RWPE1 (cell line): ENCODE measurements around the gene BECN2.

Experiments used
- CTCF ChIA-PET: fragments of 350-600 bp; sonication (Branson Sonifier 250); formaldehyde crosslinking; extraction: SDS; loops from one replicate; lab custom pipeline; 2021; lab: Yijun Ruan, JAX
- POLR2A ChIA-PET: fragments of 400-600 bp; formaldehyde crosslinking; extraction: SDS; loops from one replicate; lab custom pipeline; 2020; ENCODE audit warnings: antibody characterized with exemption; ENCODE audit not compliant: low non-redundant PET; lab: Yijun Ruan, JAX
- DNase-seq: peaks from one replicate; pipeline ENCODE4 v3.0.0; 2012; ENCODE audit warnings: low spot score
- H3K27ac ChIP-seq: fragments of 450-650 bp; 2 replicates; pipeline ENCODE4 v1.5.1; 2017
- CTCF ChIP-seq: fragments of 450-650 bp; conservative IDR thresholded peaks from 2 replicates; pipeline ENCODE4 v1.5.1; 2017; ENCODE audit warnings: low read depth, mild to moderate bottlenecking

Gene BECN2

GRCh38 chr1:241944300-241944699 is 13.3 kb upstream of the BECN2 start:
- TF ChIP-seq CTCF, result no peak
- ChIA-PET CTCF (no interaction called here), POLR2A (no interaction called here)
- H3K27ac ChIP-seq, result no peak overlapping the region
- DNase-seq, result no peak

GRCh38 chr1:241947354-241947753 is 10.2 kb upstream of the BECN2 start:
- no peak for DNase-seq
- ChIA-PET CTCF (no interaction called here), POLR2A (no interaction called here)
- no peak overlapping the region for H3K27ac ChIP-seq
- no peak for TF ChIP-seq CTCF

- H3K27ac ChIP-seq, result no peak overlapping the region
- ChIA-PET CTCF (interaction anchor here (0.5 kb wide), 2 partner anchors 53 to 379 kb away, joined by 3 to 6 read pairs; no protein-coding TSS in a partner anchor), POLR2A (interaction anchor here (0.6 kb wide), 1 partner anchor 12 kb away, joined by 4 read pairs; no protein-coding TSS in a partner anchor)
- DNase-seq, result peak; percentile 70
- TF ChIP-seq CTCF, result no peak
Measured at GRCh38 chr1:241950390-241950789, 7.2 kb upstream of the BECN2 start.

- ChIA-PET POLR2A (interaction anchor here (0.7 kb wide), 1 partner anchor 12 kb away, joined by 4 read pairs; no protein-coding TSS in a partner anchor), CTCF (no interaction called here)
- H3K27ac ChIP-seq, result no peak overlapping the region
- no peak for TF ChIP-seq CTCF
- no peak for DNase-seq
Measured at GRCh38 chr1:241962153-241962552, 4.6 kb downstream of the BECN2 start.

GRCh38 chr1:241963722-241964121 is 6.2 kb downstream of the BECN2 start:
- CTCF ChIA-PET, result no interaction called here
- TF ChIP-seq CTCF, result no peak
- no peak for DNase-seq
- POLR2A ChIA-PET, result no interaction called here
- H3K27ac ChIP-seq, result no peak overlapping the region

- TF ChIP-seq CTCF, result no peak
- no peak for DNase-seq
- ChIA-PET CTCF (no interaction called here), POLR2A (no interaction called here)
- no peak overlapping the region for H3K27ac ChIP-seq
Measured at GRCh38 chr1:241964550-241965282, 7.1 kb downstream of the BECN2 start.
